ENCODE data around the gene LCOR. TPM values are rescaled to one million over a fixed set of nuclear protein-coding genes. Genes with fewer than 3 reads are reported as not detected.
"Not testable (repeated sequence)": the region's sequence is repeated elsewhere in the genome, so short reads cannot be mapped to it uniquely, and the experiment has no call there.

The LCOR gene
- total RNA-seq, 2 donors from 2014 or later, result 36.9 to 43.3 TPM

GRCh38 chr10:96843823-96844222 lies 11.7 kb downstream of the LCOR start:
- H3K27ac Mint-ChIP-seq, result no peak overlapping the region
- H3K4me3 Mint-ChIP-seq, result no peak overlapping the region
- WGBS, 2 experiments (ENCODE audit: insufficient coverage in 1 of 2, insufficient read length in 1 of 2), result 100% methylated on average over 1 of the region's 2 CpGs
- no peak overlapping the region for H3K27ac ChIP-seq (ENCODE audit: low read depth, low read length)
- no peak for TF ChIP-seq CTCF (conservative IDR thresholded peaks at IDR 0.05)
- H3K9me3 Mint-ChIP-seq, result no peaks in the 10 kb centered on the region
- no peak for DNase-seq
- H3K27me3 ChIP-seq (ENCODE audit: control insufficient read depth, insufficient read depth, low read length, poor library complexity, severe bottlenecking), result no peaks in the 10 kb centered on the region
- H3K4me1 ChIP-seq (ENCODE audit: control insufficient read depth, insufficient read depth, low read length), result no peaks in the 10 kb centered on the region
- peaks cover 10% of the 10 kb centered on the region for H3K36me3 Mint-ChIP-seq (ENCODE audit: low read depth)
- H3K9ac ChIP-seq (ENCODE audit: extremely low read depth, low read length, poor library complexity, severe bottlenecking), result no peak overlapping the region
- peaks cover 21% of the 10 kb centered on the region for H3K4me1 Mint-ChIP-seq
- no peaks in the 10 kb centered on the region for H3K9me3 ChIP-seq (ENCODE audit: control insufficient read depth, low read length)
- no peak overlapping the region for H3K4me3 ChIP-seq (ENCODE audit: low read length)
- H3K36me3 ChIP-seq (ENCODE audit: control insufficient read depth, insufficient read depth, low read length), result no peaks in the 10 kb centered on the region
- H3K27me3 Mint-ChIP-seq (ENCODE audit: insufficient read depth), result no peaks in the 10 kb centered on the region

GRCh38 chr10:96846395-96846794 lies 14.3 kb downstream of the LCOR start:
- Histone ChIP-seq H3K4me1 (ENCODE audit: control insufficient read depth, insufficient read depth, low read length) (no peaks in the 10 kb centered on the region), H3K36me3 (ENCODE audit: control insufficient read depth, insufficient read depth, low read length) (peaks cover 9% of the 10 kb centered on the region), H3K9ac (ENCODE audit: extremely low read depth, low read length, poor library complexity, severe bottlenecking) (no peak overlapping the region), H3K27me3 (ENCODE audit: control insufficient read depth, insufficient read depth, low read length, poor library complexity, severe bottlenecking) (no peaks in the 10 kb centered on the region), H3K9me3 (ENCODE audit: control insufficient read depth, low read length) (no peaks in the 10 kb centered on the region), H3K4me3 (ENCODE audit: low read length) (no peak overlapping the region), H3K27ac (ENCODE audit: low read depth, low read length) (no peak overlapping the region)
- Mint-ChIP-seq H3K27ac (no peak overlapping the region), H3K27me3 (ENCODE audit: insufficient read depth) (no peaks in the 10 kb centered on the region), H3K9me3 (no peaks in the 10 kb centered on the region), H3K4me3 (no peak overlapping the region), H3K4me1 (peaks cover 8% of the 10 kb centered on the region), H3K36me3 (ENCODE audit: low read depth) (peaks cover 19% of the 10 kb centered on the region)
- WGBS, 2 experiments (ENCODE audit: insufficient coverage in 1 of 2, insufficient read length in 1 of 2), result no CpG with 5 or more reads among the region's 1 CpG
- DNase-seq, result no peak
- TF ChIP-seq CTCF (conservative IDR thresholded peaks at IDR 0.05), result no peak

GRCh38 chr10:96846926-96847325 lies 14.8 kb downstream of the LCOR start:
- H3K4me3 ChIP-seq (ENCODE audit: low read length), result no peak overlapping the region
- no peaks in the 10 kb centered on the region for H3K4me1 ChIP-seq (ENCODE audit: control insufficient read depth, insufficient read depth, low read length)
- no peak for DNase-seq
- H3K4me1 Mint-ChIP-seq, result peaks cover 8% of the 10 kb centered on the region
- H3K9me3 Mint-ChIP-seq, result no peaks in the 10 kb centered on the region
- H3K9me3 ChIP-seq (ENCODE audit: control insufficient read depth, low read length), result no peaks in the 10 kb centered on the region
- H3K36me3 Mint-ChIP-seq (ENCODE audit: low read depth), result peaks cover 21% of the 10 kb centered on the region
- H3K36me3 ChIP-seq (ENCODE audit: control insufficient read depth, insufficient read depth, low read length), result peaks cover 10% of the 10 kb centered on the region
- no peaks in the 10 kb centered on the region for H3K27me3 ChIP-seq (ENCODE audit: control insufficient read depth, insufficient read depth, low read length, poor library complexity, severe bottlenecking)
- peak overlapping the region; percentile 23 for H3K27ac Mint-ChIP-seq
- WGBS, 2 experiments (ENCODE audit: insufficient coverage in 1 of 2, insufficient read length in 1 of 2), result 96 to 97% methylated on average over 4 to 5 of the region's 5 CpGs
- H3K9ac ChIP-seq (ENCODE audit: extremely low read depth, low read length, poor library complexity, severe bottlenecking), result no peak overlapping the region
- no peaks in the 10 kb centered on the region for H3K27me3 Mint-ChIP-seq (ENCODE audit: insufficient read depth)
- no peak overlapping the region for H3K4me3 Mint-ChIP-seq
- TF ChIP-seq CTCF (conservative IDR thresholded peaks at IDR 0.05), result no peak
- H3K27ac ChIP-seq (ENCODE audit: low read depth, low read length), result no peak overlapping the region

GRCh38 chr10:96847356-96847755 lies 15.3 kb downstream of the LCOR start:
- H3K9me3 ChIP-seq (ENCODE audit: control insufficient read depth, low read length); H3K4me1 ChIP-seq (ENCODE audit: control insufficient read depth, insufficient read depth, low read length); H3K27ac Mint-ChIP-seq; H3K4me3 Mint-ChIP-seq; H3K9me3 Mint-ChIP-seq; H3K4me1 Mint-ChIP-seq; H3K27me3 Mint-ChIP-seq (ENCODE audit: insufficient read depth); H3K9ac ChIP-seq (ENCODE audit: extremely low read depth, low read length, poor library complexity, severe bottlenecking); H3K27me3 ChIP-seq (ENCODE audit: control insufficient read depth, insufficient read depth, low read length, poor library complexity, severe bottlenecking); DNase-seq; H3K4me3 ChIP-seq (ENCODE audit: low read length); H3K27ac ChIP-seq (ENCODE audit: low read depth, low read length): not testable (repeated sequence)
- H3K36me3 Mint-ChIP-seq (ENCODE audit: low read depth), result peaks cover 21% of the 10 kb centered on the region
- H3K36me3 ChIP-seq (ENCODE audit: control insufficient read depth, insufficient read depth, low read length), result peaks cover 10% of the 10 kb centered on the region
- WGBS, 2 experiments (ENCODE audit: insufficient coverage in 1 of 2, insufficient read length in 1 of 2), result 91 to 96% methylated on average over 9 to 11 of the region's 12 CpGs

Measured in endodermal cell (in vitro differentiated cells).